ENCODE results near the gene MEF2C.
"Not testable (repeated sequence)": the region's sequence is repeated elsewhere in the genome, so short reads cannot be mapped to it uniquely, and the experiment has no call there.

- not testable (repeated sequence) for TF ChIP-seq POLR2A, CTCF (IDR thresholded peaks at IDR 0.05)
These were observed 28.1 kb upstream of the MEF2C start for GRCh38 chr5:88911059-88911572.
